Endodermal cell (in vitro differentiated cells): ENCODE measurements around the gene GPATCH4. TPM values are rescaled to one million over a fixed set of nuclear protein-coding genes. Genes with fewer than 3 reads are reported as not detected.

Experiments
- DNase-seq: peaks from one replicate; pipeline ENCODE4 v3.0.0-alpha.2; 2017
- H3K27ac ChIP-seq: 2 replicates; pipeline ENCODE4 v1.5.1; 2013; ENCODE audit warnings: mild to moderate bottlenecking, low read depth, low read length, moderate library complexity
- H3K27me3 ChIP-seq: 2 replicates; pipeline ENCODE4 v1.6.1; 2013; ENCODE audit warnings: mild to moderate bottlenecking, low read length, moderate library complexity; ENCODE audit not compliant: insufficient read depth, control insufficient read depth, poor library complexity, severe bottlenecking
- H3K36me3 ChIP-seq: 2 replicates; pipeline ENCODE4 v1.7.0; 2013; ENCODE audit warnings: mild to moderate bottlenecking, low read length, moderate library complexity; ENCODE audit not compliant: control insufficient read depth, insufficient read depth
- H3K4me1 ChIP-seq: one replicate; pipeline ENCODE4 v1.7.0; 2013; ENCODE audit warnings: low read length; ENCODE audit not compliant: control insufficient read depth, insufficient read depth
- H3K4me3 ChIP-seq: 2 replicates; pipeline ENCODE4 v1.5.1; 2013; ENCODE audit warnings: mild to moderate bottlenecking, low read length, moderate library complexity
- H3K9ac ChIP-seq: 2 replicates; pipeline ENCODE4 v1.6.1; 2013; ENCODE audit warnings: mild to moderate bottlenecking, low read length, moderate library complexity; ENCODE audit not compliant: poor library complexity, severe bottlenecking; ENCODE audit errors: extremely low read depth
- H3K9me3 ChIP-seq: 2 replicates; pipeline ENCODE4 v1.6.1; 2013; ENCODE audit warnings: mild to moderate bottlenecking, low read length, moderate library complexity; ENCODE audit not compliant: control insufficient read depth
- H3K27ac Mint-ChIP-seq: 2 replicates; pipeline ENCODE4 v1.8.0; 2020; ENCODE audit warnings: mixed read lengths
- H3K27me3 Mint-ChIP-seq: 2 replicates; pipeline ENCODE4 v1.8.0; 2021; ENCODE audit warnings: mild to moderate bottlenecking, mixed read lengths; ENCODE audit not compliant: insufficient read depth
- H3K36me3 Mint-ChIP-seq: 2 replicates; pipeline ENCODE4 v1.8.0; 2020; ENCODE audit warnings: low read depth, mixed read lengths
- H3K4me1 Mint-ChIP-seq: 2 replicates; pipeline ENCODE4 v1.8.0; 2020; ENCODE audit warnings: mixed read lengths
- H3K4me3 Mint-ChIP-seq: 2 replicates; pipeline ENCODE4 v1.8.0; 2020; ENCODE audit warnings: mild to moderate bottlenecking, moderate library complexity, mixed read lengths
- H3K9me3 Mint-ChIP-seq: 2 replicates; pipeline ENCODE4 v1.8.0; 2020; ENCODE audit warnings: mild to moderate bottlenecking, mixed read lengths
- WGBS, 2 experiments: methylation state at CpG; one replicate each; pipeline versions ENCODE4 v1.1.5 to v1.1.7; 2013; ENCODE audit warnings: missing lambda C conversion rate in 2 of 2, mixed read lengths in 1 of 2; ENCODE audit not compliant: insufficient coverage in 1 of 2, insufficient read length in 1 of 2; 5-methylcytosine and 5-hydroxymethylcytosine counted together
- total RNA-seq, 2 donors: library from RNA; stranded (reverse); fragmentation: NEBNext Ultra II Directional in 1 of 2; extraction: Animal tissue kit (Norgen Biotek cat#: 25700) in 1 of 2; gene quantifications; 2 replicates in 1 of 2; 3 replicates in 1 of 2; pipeline ENCODE4 v1.2.1, GENCODE V29; 2021
- TF ChIP-seq, protein P1 (sequence below): fragments of 200-600 bp; sonication (generic); conservative IDR thresholded peaks from 2 replicates; pipeline ENCODE4 v1.5.0; 2021; ENCODE audit warnings: antibody characterized with exemption, mild to moderate bottlenecking

The GPATCH4 gene
- total RNA-seq, 2 donors from 2014 or later, result 23.0 to 34.4 TPM

DNA sequence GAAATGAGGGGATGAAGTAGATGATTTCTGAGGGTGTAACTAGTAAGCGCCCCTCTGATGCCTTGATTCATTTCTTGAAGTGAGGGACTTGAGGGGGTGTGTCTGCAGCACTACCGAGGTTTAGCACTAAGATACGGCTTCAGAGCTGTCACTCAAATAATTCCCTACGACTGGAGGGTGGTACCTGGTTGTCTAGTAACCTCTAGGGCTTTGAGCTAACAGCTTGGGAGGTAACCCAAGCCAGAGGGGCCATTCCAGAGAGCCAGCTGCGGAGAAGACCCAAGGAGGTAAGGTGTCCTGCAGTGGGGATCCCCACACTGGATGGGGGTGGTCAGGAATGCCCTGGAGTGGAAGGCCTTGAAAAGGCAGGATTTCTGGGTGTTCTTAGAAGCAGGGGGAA, 21.8 kb downstream of the GPATCH4 start, which contains the start of gene TTC24:
TTC24 (plus strand) TSS at position 252 of the 400 bp plus-strand sequence. CDS start 1,642 bp downstream, outside the sequence.
- TF ChIP-seq, protein P1, sequence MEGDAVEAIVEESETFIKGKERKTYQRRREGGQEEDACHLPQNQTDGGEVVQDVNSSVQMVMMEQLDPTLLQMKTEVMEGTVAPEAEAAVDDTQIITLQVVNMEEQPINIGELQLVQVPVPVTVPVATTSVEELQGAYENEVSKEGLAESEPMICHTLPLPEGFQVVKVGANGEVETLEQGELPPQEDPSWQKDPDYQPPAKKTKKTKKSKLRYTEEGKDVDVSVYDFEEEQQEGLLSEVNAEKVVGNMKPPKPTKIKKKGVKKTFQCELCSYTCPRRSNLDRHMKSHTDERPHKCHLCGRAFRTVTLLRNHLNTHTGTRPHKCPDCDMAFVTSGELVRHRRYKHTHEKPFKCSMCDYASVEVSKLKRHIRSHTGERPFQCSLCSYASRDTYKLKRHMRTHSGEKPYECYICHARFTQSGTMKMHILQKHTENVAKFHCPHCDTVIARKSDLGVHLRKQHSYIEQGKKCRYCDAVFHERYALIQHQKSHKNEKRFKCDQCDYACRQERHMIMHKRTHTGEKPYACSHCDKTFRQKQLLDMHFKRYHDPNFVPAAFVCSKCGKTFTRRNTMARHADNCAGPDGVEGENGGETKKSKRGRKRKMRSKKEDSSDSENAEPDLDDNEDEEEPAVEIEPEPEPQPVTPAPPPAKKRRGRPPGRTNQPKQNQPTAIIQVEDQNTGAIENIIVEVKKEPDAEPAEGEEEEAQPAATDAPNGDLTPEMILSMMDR, result no peak
- Histone ChIP-seq H3K36me3 (no peaks in the 10 kb centered on the region), H3K27me3 (no peaks in the 10 kb centered on the region), H3K4me3 (no peak within 1 kb of the TSS), H3K27ac (no peak within 1 kb of the TSS), H3K4me1 (no peaks in the 10 kb centered on the region), H3K9ac (no peak within 1 kb of the TSS), H3K9me3 (no peaks in the 10 kb centered on the region)
- Mint-ChIP-seq H3K9me3 (no peaks in the 10 kb centered on the region), H3K27ac (no peak within 1 kb of the TSS), H3K4me1 (peaks cover 3% of the 10 kb centered on the region), H3K36me3 (no peaks in the 10 kb centered on the region), H3K4me3 (no peak within 1 kb of the TSS), H3K27me3 (peaks cover 5% of the 10 kb centered on the region)
- whole genome bisulfite sequencing, 2 experiments, result 79 to 92% methylated on average over 4 to 5 of the region's 5 CpGs
- no peak for DNase-seq

DNA sequence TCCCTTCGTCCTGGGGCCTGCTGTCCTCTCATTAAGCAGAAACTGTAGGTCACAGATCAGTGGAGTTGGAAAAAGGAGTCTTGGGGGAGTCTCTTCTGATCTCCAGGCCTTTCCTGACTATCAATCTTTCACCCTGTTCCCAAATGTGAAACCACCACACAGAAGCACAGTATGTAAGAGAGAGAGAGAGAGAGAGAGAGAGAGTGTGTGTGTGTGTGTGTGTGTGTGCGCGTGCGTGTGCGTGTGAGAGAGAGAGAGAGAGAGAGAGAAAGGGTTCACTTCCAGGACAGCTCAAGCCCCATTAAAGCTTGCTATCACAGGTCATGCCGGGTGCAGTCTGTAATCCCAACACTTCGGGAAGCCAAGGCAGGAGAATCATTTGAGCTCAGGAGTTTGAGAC, 23.2 kb downstream of the GPATCH4 start:
- WGBS, 2 experiments, result 87% methylated on average over 3 of the region's 7 CpGs; no CpG with 5 or more reads in 1 of the 2 experiments
- no peak overlapping the region for H3K27ac Mint-ChIP-seq
- H3K27ac ChIP-seq, result no peak overlapping the region

DNA sequence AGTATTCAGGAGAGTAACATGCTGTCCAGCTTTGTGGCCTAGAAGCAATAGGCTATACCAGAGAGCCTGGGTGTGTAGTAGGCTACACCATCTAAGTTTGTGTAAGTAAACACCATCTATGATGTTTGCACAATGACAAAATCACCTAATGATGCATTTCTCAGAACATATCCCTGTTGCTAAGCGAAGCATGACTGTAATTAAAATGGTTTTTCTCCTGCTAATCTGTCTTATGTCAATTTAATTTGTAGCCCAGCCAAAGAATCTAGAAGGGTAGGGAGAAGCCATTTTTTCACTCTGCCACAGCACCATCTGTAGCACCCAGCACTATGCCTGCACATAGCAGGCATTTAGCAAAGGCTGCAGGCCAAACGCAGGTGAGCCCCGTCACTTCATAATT, 23.7 kb downstream of the GPATCH4 start:
- H3K9me3 Mint-ChIP-seq, result no peaks in the 10 kb centered on the region
- Histone ChIP-seq H3K27ac (no peak overlapping the region), H3K4me3 (no peak overlapping the region), H3K27me3 (no peaks in the 10 kb centered on the region), H3K4me1 (no peaks in the 10 kb centered on the region), H3K9me3 (no peaks in the 10 kb centered on the region), H3K36me3 (no peaks in the 10 kb centered on the region), H3K9ac (no peak overlapping the region)
- TF ChIP-seq, protein P1, result no peak
- no peak overlapping the region for H3K27ac Mint-ChIP-seq
- no peak for DNase-seq
- H3K4me1 Mint-ChIP-seq, result no peaks in the 10 kb centered on the region
- peaks cover 5% of the 10 kb centered on the region for H3K27me3 Mint-ChIP-seq
- 92% methylated on average over 3 of the region's 3 CpGs for WGBS, 2 experiments
- H3K36me3 Mint-ChIP-seq, result no peaks in the 10 kb centered on the region
- H3K4me3 Mint-ChIP-seq, result no peak overlapping the region

More for the DNA sequence above, 23.2 kb downstream of the GPATCH4 start:
- H3K4me3 Mint-ChIP-seq, result no peak overlapping the region
- H3K36me3 Mint-ChIP-seq, result no peaks in the 10 kb centered on the region
- TF ChIP-seq, protein P1, result no peak
- H3K4me1 Mint-ChIP-seq, result no peaks in the 10 kb centered on the region
- Histone ChIP-seq H3K4me3 (no peak overlapping the region), H3K27me3 (no peaks in the 10 kb centered on the region), H3K9ac (no peak overlapping the region), H3K4me1 (no peaks in the 10 kb centered on the region), H3K36me3 (no peaks in the 10 kb centered on the region), H3K9me3 (no peaks in the 10 kb centered on the region)
- H3K9me3 Mint-ChIP-seq, result no peaks in the 10 kb centered on the region
- no peak for DNase-seq
- H3K27me3 Mint-ChIP-seq, result peaks cover 5% of the 10 kb centered on the region
